Peyer's patch (tissue), 4 donors: ENCODE results near the gene CCDC18.
"Not testable (repeated sequence)": the region's sequence is repeated elsewhere in the genome, so short reads cannot be mapped to it uniquely, and the experiment has no call there.

ENCODE experiments used
- CTCF ChIP-seq, 6 experiments: fragments of 450-650 bp in 4 of 6; fragments of 200-600 bp in 2 of 6; sonication (generic) in 1 of 6; IDR thresholded peaks; one replicate each; pipeline ENCODE4 v1.5.1; 2017 to 2019; ENCODE audit warnings: antibody characterized with exemption in 6 of 6, mild to moderate bottlenecking in 3 of 6, moderate library complexity in 1 of 6
- POLR2A ChIP-seq, 2 donors: fragments of 450-650 bp; IDR thresholded peaks; one replicate each; pipeline ENCODE4 v1.5.1; 2017; ENCODE audit warnings: antibody characterized with exemption in 2 of 2, mild to moderate bottlenecking in 2 of 2, moderate library complexity in 2 of 2

GRCh38 chr1:93243233-93243632 lies 62.7 kb downstream of the CCDC18 start:
- TF ChIP-seq CTCF, POLR2A (IDR thresholded peaks at IDR 0.05): not testable (repeated sequence)
